OCI-LY7 (cell line): ENCODE data around the gene S100PBP.

Experiments used
- CTCF ChIP-seq: fragments of 200-600 bp; sonication (generic); conservative IDR thresholded peaks from 2 replicates; pipeline ENCODE4 v1.5.1; 2014; ENCODE audit warnings: mild to moderate bottlenecking, antibody characterized with exemption, low read length, moderate library complexity, mixed read lengths
- EZH2phosphoT487 ChIP-seq: fragments of 200-600 bp; sonication (generic); IDR thresholded peaks from 2 replicates; pipeline ENCODE4 v1.6.1; 2018; ENCODE audit warnings: low read depth, borderline replicate concordance, mild to moderate bottlenecking, mixed run types, antibody characterized with exemption, low read length, moderate library complexity, mixed read lengths

GRCh38 chr1:32775640-32776337 lies 41.7 kb upstream of the S100PBP start:
- TF ChIP-seq CTCF = no peak
- TF ChIP-seq EZH2phosphoT487 = no peak
